HEK293 (cell line): ENCODE results near the gene NEIL3.

ENCODE experiments used
- CTCF ChIA-PET: fragments of 350-600 bp; formaldehyde crosslinking; extraction: SDS; loops from one replicate; lab custom pipeline; 2021; ENCODE audit warnings: antibody characterized with exemption; lab: Yijun Ruan, JAX
- POLR2A ChIA-PET: fragments of 300-600 bp; formaldehyde crosslinking; extraction: SDS; loops from one replicate; lab custom pipeline; 2020; ENCODE audit warnings: antibody characterized with exemption, inconsistent platforms; lab: Yijun Ruan, JAX
- H3K27ac ChIP-seq: fragments of 200-500 bp; sonication (Bioruptor generic); 2 replicates; pipeline ENCODE4 v1.5.1; 2014; ENCODE audit warnings: low read depth, low read length, control low read depth, inconsistent platforms; ENCODE audit errors: extremely low read depth
- H3K36me3 ChIP-seq, 2 experiments: fragments of 200-500 bp in 1 of 2; sonication (Bioruptor generic) in 1 of 2; 1 replicate in 1 of 2; 2 replicates in 1 of 2; pipeline ENCODE4 v1.5.1; 2014 to 2017; ENCODE audit warnings: inconsistent platforms in 2 of 2, low read length in 2 of 2; ENCODE audit not compliant: control insufficient read depth in 2 of 2, insufficient read depth in 1 of 2
- H3K4me1 ChIP-seq: fragments of 200-500 bp; sonication (Bioruptor generic); 2 replicates; pipeline ENCODE4 v1.5.1; 2014; ENCODE audit warnings: mild to moderate bottlenecking, low read length, inconsistent platforms; ENCODE audit not compliant: control insufficient read depth, insufficient read depth
- H3K4me3 ChIP-seq: 2 replicates; pipeline ENCODE4 v1.5.1; 2011; ENCODE audit warnings: low read depth, mild to moderate bottlenecking, control low read depth, low read length, moderate library complexity
- H3K9me3 ChIP-seq: fragments of 200-500 bp; sonication (Bioruptor generic); 2 replicates; pipeline ENCODE4 v1.5.1; 2014; ENCODE audit warnings: low read depth, low read length, inconsistent platforms; ENCODE audit not compliant: control insufficient read depth, insufficient read depth
- KLF10 ChIP-seq: fragments of 450-650 bp; IDR thresholded peaks from 2 replicates; pipeline ENCODE4 v1.5.1; 2018; ENCODE audit warnings: missing biosample characterization, mild to moderate bottlenecking, missing genetic modification characterization
- PRDM2 ChIP-seq: fragments of 450-650 bp; formaldehyde crosslinking; IDR thresholded peaks from 2 replicates; pipeline ENCODE4 v1.5.1; 2016; ENCODE audit warnings: missing biosample characterization, missing genetic modification characterization, borderline replicate concordance
- RBAK ChIP-seq: fragments of 450-650 bp; formaldehyde crosslinking; IDR thresholded peaks from 2 replicates; pipeline ENCODE4 v1.5.1; 2016; ENCODE audit warnings: missing biosample characterization, missing genetic modification characterization
- REPIN1 ChIP-seq: fragments of 450-650 bp; formaldehyde crosslinking; IDR thresholded peaks from 2 replicates; pipeline ENCODE4 v1.5.1; 2017; ENCODE audit warnings: missing biosample characterization, missing genetic modification characterization, low read depth
- SCRT1 ChIP-seq: fragments of 450-650 bp; formaldehyde crosslinking; IDR thresholded peaks from 2 replicates; pipeline ENCODE4 v1.5.1; 2016; ENCODE audit warnings: missing biosample characterization, missing genetic modification characterization, borderline replicate concordance
- SP3 ChIP-seq: fragments of 450-650 bp; formaldehyde crosslinking; IDR thresholded peaks from 2 replicates; pipeline ENCODE4 v1.5.1; 2016; ENCODE audit warnings: missing biosample characterization, missing genetic modification characterization
- ZBTB8A ChIP-seq: fragments of 450-650 bp; formaldehyde crosslinking; IDR thresholded peaks from 2 replicates; pipeline ENCODE4 v1.5.1; 2016; ENCODE audit warnings: missing biosample characterization, missing genetic modification characterization
- ZNF350 ChIP-seq: fragments of 450-650 bp; formaldehyde crosslinking; IDR thresholded peaks from 2 replicates; pipeline ENCODE4 v1.5.0; 2017; ENCODE audit warnings: missing biosample characterization, mild to moderate bottlenecking, missing genetic modification characterization
- ZNF362 ChIP-seq: fragments of 450-650 bp; formaldehyde crosslinking; IDR thresholded peaks from 2 replicates; pipeline ENCODE4 v1.5.1; 2016; ENCODE audit warnings: missing biosample characterization, missing genetic modification characterization
- ZNF48 ChIP-seq: fragments of 450-650 bp; formaldehyde crosslinking; IDR thresholded peaks from 2 replicates; pipeline ENCODE4 v1.5.1; 2016; ENCODE audit warnings: missing biosample characterization, missing genetic modification characterization
- ZNF501 ChIP-seq: fragments of 450-650 bp; formaldehyde crosslinking; IDR thresholded peaks from 2 replicates; pipeline ENCODE4 v1.5.1; 2016; ENCODE audit warnings: missing biosample characterization, missing genetic modification characterization
- ZNF529 ChIP-seq: fragments of 450-650 bp; formaldehyde crosslinking; IDR thresholded peaks from 2 replicates; pipeline ENCODE4 v1.5.1; 2017; ENCODE audit warnings: missing genetic modification characterization, missing biosample characterization; ENCODE audit not compliant: insufficient replicate concordance
- ZNF549 ChIP-seq: fragments of 450-650 bp; IDR thresholded peaks from 2 replicates; pipeline ENCODE4 v1.5.1; 2018; ENCODE audit warnings: missing biosample characterization, missing genetic modification characterization, mild to moderate bottlenecking, inconsistent platforms, moderate library complexity
- ZNF560 ChIP-seq: fragments of 450-650 bp; formaldehyde crosslinking; IDR thresholded peaks from 2 replicates; pipeline ENCODE4 v1.5.1; 2017; ENCODE audit warnings: missing biosample characterization, missing genetic modification characterization, borderline replicate concordance
- ZNF585B ChIP-seq: fragments of 450-650 bp; formaldehyde crosslinking; IDR thresholded peaks from 2 replicates; pipeline ENCODE4 v1.5.1; 2016; ENCODE audit warnings: missing biosample characterization, missing genetic modification characterization
- ZNF629 ChIP-seq: fragments of 450-650 bp; formaldehyde crosslinking; IDR thresholded peaks from 2 replicates; pipeline ENCODE4 v1.5.1; 2017; ENCODE audit warnings: missing biosample characterization, missing genetic modification characterization
- ZNF707 ChIP-seq: fragments of 450-650 bp; formaldehyde crosslinking; IDR thresholded peaks from 2 replicates; pipeline ENCODE4 v1.5.1; 2016; ENCODE audit warnings: missing biosample characterization, missing genetic modification characterization
- TF ChIP-seq, protein P1 (sequence below): fragments of 450-650 bp; formaldehyde crosslinking; IDR thresholded peaks from 2 replicates; pipeline ENCODE4 v1.5.1; 2016; ENCODE audit warnings: missing biosample characterization, missing genetic modification characterization
- TF ChIP-seq, protein P2 (sequence below): fragments of 450-650 bp; formaldehyde crosslinking; IDR thresholded peaks from 2 replicates; pipeline ENCODE4 v1.5.1; 2016; ENCODE audit warnings: missing biosample characterization, missing genetic modification characterization, borderline replicate concordance
- TF ChIP-seq, protein P3 (sequence below): fragments of 450-650 bp; formaldehyde crosslinking; IDR thresholded peaks from 2 replicates; pipeline ENCODE4 v1.5.1; 2016; ENCODE audit warnings: missing biosample characterization, missing genetic modification characterization, low read depth

Gene NEIL3

GRCh38 chr4:177349191-177349590 is 39.5 kb downstream of the NEIL3 start:
- POLR2A ChIA-PET, result no interaction called here
- Histone ChIP-seq H3K27ac (no peak overlapping the region), H3K4me1 (no peaks in the 10 kb centered on the region)
- CTCF ChIA-PET, result no interaction called here
- TF ChIP-seq KLF10 (tag by site-specific recombination) (no peak), ZBTB8A (tag by site-specific recombination) (no peak), SCRT1 (no peak), REPIN1 (no peak), ZNF585B (tag by site-specific recombination) (no peak), RBAK (tag by site-specific recombination) (no peak), ZNF362 (tag by site-specific recombination) (no peak), ZNF350 (tag by site-specific recombination) (no peak), ZNF48 (no peak), ZNF707 (tag by site-specific recombination) (no peak), SP3 (tag by site-specific recombination) (no peak), ZNF501 (tag by site-specific recombination) (no peak), PRDM2 (no peak), ZNF629 (no peak), ZNF529 (tag by site-specific recombination) (no peak), ZNF549 (tag by site-specific recombination) (no peak), ZNF560 (no peak)
- TF ChIP-seq, protein P1, sequence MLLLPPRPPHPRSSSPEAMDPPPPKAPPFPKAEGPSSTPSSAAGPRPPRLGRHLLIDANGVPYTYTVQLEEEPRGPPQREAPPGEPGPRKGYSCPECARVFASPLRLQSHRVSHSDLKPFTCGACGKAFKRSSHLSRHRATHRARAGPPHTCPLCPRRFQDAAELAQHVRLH (tag by site-specific recombination), result no peak
- TF ChIP-seq, protein P2, sequence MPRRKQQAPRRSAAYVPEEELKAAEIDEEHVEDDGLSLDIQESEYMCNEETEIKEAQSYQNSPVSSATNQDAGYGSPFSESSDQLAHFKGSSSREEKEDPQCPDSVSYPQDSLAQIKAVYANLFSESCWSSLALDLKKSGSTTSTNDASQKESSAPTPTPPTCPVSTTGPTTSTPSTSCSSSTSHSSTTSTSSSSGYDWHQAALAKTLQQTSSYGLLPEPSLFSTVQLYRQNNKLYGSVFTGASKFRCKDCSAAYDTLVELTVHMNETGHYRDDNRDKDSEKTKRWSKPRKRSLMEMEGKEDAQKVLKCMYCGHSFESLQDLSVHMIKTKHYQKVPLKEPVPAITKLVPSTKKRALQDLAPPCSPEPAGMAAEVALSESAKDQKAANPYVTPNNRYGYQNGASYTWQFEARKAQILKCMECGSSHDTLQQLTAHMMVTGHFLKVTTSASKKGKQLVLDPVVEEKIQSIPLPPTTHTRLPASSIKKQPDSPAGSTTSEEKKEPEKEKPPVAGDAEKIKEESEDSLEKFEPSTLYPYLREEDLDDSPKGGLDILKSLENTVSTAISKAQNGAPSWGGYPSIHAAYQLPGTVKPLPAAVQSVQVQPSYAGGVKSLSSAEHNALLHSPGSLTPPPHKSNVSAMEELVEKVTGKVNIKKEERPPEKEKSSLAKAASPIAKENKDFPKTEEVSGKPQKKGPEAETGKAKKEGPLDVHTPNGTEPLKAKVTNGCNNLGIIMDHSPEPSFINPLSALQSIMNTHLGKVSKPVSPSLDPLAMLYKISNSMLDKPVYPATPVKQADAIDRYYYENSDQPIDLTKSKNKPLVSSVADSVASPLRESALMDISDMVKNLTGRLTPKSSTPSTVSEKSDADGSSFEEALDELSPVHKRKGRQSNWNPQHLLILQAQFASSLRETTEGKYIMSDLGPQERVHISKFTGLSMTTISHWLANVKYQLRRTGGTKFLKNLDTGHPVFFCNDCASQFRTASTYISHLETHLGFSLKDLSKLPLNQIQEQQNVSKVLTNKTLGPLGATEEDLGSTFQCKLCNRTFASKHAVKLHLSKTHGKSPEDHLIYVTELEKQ, result no peak
- TF ChIP-seq, protein P3, sequence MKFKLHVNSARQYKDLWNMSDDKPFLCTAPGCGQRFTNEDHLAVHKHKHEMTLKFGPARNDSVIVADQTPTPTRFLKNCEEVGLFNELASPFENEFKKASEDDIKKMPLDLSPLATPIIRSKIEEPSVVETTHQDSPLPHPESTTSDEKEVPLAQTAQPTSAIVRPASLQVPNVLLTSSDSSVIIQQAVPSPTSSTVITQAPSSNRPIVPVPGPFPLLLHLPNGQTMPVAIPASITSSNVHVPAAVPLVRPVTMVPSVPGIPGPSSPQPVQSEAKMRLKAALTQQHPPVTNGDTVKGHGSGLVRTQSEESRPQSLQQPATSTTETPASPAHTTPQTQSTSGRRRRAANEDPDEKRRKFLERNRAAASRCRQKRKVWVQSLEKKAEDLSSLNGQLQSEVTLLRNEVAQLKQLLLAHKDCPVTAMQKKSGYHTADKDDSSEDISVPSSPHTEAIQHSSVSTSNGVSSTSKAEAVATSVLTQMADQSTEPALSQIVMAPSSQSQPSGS (tag by site-specific recombination), result no peak
- TF ChIP-seq, all 188 proteins: peak for 0
- peaks cover 17 to 66% of the 10 kb centered on the region in 2 experiments for H3K36me3 ChIP-seq
- no peak overlapping the region for H3K4me3 ChIP-seq
- no peaks in the 10 kb centered on the region for H3K9me3 ChIP-seq
